H54 (cell line): ENCODE results near the gene TMEM217.

Experiments
- DNase-seq: peaks from one replicate; pipeline ENCODE4 v3.0.0; 2011; ENCODE audit warnings: low spot score, mixed read lengths; ENCODE audit not compliant: insufficient read length
- FAIRE-seq: peaks from 3 replicates; lab custom pipeline; 2011; peaks lifted over from hg19 to GRCh38; lab: Jason Lieb, UNC
- POLR2A ChIP-seq: IDR thresholded peaks from 2 replicates; pipeline ENCODE4 v1.6.1; 2011; ENCODE audit warnings: low read depth, mild to moderate bottlenecking, low read length

The TMEM217 gene

DNA sequence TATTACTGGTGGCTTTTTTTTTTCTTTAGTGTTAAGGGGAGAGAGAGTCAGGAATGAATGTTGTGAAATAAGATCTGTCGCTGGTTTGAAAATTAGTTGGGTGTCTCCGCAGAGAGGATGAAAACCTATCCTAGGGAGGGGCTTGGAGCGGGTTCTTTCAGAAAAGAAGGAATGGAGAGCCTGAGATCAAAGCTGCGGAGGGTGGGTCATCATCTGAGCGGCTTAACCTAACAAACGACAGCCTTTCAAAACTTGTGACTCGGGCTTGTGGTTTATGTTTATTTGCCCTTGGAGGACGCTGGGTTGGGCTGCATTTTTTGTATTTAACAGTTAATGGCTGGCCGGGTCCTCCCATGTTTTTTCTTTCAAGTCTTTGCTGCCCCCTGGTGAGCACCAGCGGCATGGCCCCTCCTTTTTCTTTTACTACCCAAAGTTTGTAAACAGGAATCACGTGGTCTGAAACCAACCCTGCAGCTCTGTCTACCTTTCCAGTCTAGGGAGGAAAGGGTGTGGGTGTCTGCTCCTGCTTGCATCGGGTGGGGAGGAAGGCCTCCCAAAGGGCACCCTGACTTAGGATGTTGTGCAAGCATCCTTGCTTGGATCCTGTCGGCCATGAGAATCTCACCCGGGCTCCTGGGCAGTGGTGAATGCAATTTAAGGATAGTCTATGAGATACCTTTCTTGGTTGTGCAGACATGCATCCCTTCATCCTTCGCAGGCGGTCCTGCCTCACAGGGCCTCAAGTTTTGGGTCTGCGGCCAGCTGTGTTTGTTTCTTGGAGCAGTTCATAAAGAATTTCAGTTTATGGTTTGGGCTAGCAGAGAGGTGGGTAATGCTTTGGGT lies 85.8 kb downstream of the TMEM217 start:
- FAIRE-seq (peak; percentile 95), DNase-seq (peak; percentile 76)
- no peak for TF ChIP-seq POLR2A

GRCh38 chr6:37171201-37171969 lies 86.6 kb downstream of the TMEM217 start:
- FAIRE-seq = no peak
- peak; percentile 24 for DNase-seq
- no peak for TF ChIP-seq POLR2A

DNA sequence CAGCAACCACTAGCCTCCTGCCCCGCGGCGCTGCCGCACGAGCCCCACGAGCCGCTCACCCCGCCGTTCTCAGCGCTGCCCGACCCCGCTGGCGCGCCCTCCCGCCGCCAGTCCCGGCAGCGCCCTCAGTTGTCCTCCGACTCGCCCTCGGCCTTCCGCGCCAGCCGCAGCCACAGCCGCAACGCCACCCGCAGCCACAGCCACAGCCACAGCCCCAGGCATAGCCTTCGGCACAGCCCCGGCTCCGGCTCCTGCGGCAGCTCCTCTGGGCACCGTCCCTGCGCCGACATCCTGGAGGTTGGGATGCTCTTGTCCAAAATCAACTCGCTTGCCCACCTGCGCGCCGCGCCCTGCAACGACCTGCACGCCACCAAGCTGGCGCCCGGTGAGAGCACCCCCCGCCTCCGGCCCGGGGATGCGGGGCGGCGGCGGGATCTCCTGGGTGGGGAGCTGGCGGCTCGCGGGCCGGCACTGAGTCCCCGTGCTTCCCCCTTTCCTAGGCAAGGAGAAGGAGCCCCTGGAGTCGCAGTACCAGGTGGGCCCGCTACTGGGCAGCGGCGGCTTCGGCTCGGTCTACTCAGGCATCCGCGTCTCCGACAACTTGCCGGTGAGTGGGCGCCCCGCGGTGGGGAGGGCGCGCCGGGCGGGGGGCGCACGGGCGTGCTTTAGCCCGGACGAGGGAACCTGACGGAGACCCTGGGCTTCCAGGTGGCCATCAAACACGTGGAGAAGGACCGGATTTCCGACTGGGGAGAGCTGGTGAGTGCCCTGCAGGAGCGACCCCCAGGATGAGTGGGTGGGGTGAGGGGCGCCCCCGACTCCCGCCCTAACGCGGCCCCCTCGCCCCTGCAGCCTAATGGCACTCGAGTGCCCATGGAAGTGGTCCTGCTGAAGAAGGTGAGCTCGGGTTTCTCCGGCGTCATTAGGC lies 87.4 kb downstream of the TMEM217 start:
- FAIRE-seq (no peak), DNase-seq (peak; percentile 23)
- no peak for TF ChIP-seq POLR2A

DNA sequence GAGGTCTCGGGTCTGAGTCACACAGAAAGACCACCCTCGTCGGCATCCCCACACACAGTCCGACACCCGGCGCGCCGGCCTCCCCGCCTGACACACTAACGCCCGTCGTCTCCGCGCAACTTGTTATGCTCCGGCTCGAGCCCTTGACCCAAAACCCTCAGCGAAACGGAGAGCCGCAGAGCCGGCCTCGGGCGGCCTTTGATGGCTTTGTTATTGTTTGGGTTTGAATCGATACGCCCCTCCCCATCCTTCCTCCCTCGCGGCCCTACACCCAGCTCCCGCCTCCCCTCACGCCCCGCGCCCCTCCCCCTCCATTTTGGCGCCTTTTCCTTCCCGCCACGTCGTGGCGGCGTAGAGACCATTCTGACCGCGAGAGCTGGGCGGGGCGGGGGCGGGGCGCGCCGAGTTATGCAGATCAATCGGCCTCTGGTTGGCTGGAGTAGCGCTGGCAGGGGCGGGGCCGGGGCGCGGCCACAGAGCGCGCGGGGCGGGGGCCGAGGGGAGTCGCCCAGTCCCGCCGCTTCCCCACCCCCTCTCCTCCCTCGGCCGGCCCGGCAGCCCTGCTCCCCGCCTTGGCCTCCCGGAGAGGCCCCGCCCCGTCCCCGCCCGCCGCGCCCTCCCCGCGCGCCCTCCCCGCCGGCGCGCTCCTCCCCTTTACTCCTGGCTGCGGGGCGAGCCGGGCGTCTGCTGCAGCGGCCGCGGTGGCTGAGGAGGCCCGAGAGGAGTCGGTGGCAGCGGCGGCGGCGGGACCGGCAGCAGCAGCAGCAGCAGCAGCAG lies 88.3 kb downstream of the TMEM217 start, which contains the start of gene PIM1:
TSS of gene PIM1 (plus strand) at position 657 of the 777 bp plus-strand sequence. CDS start 424 bp downstream, outside the sequence.
- FAIRE-seq = no peak

DNA sequence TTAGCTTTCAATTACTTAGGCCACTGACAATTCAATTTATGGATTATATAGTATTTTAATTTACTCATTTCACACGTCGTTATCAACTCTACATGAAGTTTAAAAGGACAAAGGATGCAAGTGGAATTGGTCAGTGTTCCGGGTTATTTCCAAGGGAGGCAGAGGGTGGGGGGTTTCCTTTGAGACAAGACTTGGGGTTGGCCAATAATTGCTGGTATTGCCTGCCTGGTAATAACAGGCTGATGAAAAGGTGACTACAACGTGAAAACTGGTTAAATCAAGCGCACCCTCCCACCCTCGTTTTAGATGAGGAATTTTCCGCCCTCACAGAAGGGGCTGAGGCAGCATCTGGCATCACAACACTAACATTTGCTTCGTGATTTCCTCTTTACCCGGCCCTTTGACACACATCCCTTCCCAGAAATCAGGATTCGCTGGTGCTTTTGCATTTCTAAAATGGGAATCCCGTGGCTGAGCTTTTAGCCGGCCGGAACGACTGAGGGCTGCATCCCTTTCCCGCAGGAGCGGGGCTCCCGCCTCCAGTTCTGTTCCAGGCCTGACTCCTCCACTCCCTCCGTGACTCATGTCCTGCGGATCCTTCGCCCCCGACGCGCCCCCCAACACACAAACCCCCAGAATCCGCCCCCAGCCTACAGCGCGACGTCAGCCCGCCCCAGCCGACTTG lies 89.0 kb downstream of the TMEM217 start:
- no peak for TF ChIP-seq POLR2A
- FAIRE-seq = peak; percentile 45
- DNase-seq = peak; percentile 79

More for the DNA sequence above, 88.3 kb downstream of the TMEM217 start, which contains the start of gene PIM1:
- DNase-seq = peak; percentile 89
- peak; percentile 48; the same call in 1 of the 2 replicates for TF ChIP-seq POLR2A

DNA sequence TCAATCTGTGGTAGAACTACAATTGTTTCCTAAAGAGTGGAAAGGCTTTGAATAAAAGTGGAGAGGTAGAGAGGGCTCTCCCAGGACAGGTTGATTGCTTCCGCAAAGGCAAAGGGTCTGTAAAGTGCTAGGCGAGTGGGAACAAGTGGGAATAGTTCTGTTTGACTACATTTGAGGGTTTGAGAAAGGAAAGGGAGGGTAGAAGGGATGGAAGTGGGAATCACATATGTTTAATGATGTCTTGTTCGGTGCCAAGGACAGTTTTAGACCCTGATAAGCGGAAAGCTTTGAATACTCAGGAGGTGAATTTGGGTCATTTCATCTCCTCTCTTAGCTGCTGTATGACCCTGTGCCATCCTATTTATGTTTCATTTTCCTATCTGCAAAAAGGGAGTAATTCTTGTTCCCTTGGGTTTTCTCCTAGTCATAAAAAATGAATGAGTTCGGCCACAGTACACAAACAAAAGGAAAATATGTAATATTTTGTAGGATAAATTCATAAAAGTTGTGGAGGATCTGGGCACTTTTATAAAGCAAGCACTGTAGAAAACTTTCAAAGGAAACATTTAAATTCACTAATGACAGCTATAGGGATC lies 89.7 kb downstream of the TMEM217 start:
- TF ChIP-seq POLR2A = no peak
- DNase-seq (no peak), FAIRE-seq (no peak)

DNA sequence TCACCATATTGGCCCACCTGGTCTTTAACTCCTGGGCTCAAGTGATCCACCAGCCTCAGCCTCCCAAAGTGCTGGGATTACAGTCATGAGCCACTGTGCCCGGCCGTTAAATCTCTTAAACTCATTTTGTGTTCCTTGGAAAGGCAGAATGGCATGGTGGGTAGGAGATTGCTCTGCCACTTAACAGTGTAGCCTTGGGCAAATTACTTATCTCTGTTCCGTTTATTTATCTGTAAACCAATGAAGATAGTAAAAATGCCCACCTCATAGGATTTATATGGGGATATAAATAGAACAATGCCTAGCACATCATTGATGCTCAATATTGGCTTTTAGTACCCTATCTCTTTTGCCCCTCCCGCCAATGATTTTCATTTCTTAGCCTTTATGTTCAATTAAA lies 95.2 kb downstream of the TMEM217 start:
- no peak for DNase-seq
- no peak for TF ChIP-seq POLR2A
- no peak for FAIRE-seq
